K562 (cell line): ENCODE data around the gene ELMO1. TPM values are rescaled to one million over a fixed set of nuclear protein-coding genes. Genes with fewer than 3 reads are reported as not detected.

Experiments
- ATAC-seq: fragments of 200-7000 bp; cut with Tn5 transposase; 3 replicates; pipeline ENCODE4 v1.9.1; 2020; ENCODE audit warnings: moderate library complexity
- BruUV-seq: library from RNA; stranded (reverse); fragments of 400-500 nt; replicated peaks from 2 replicates; lab custom pipeline; 2021; lab: Mats Ljungman, UMichigan
- CTCF ChIA-PET: fragments of 300-600 bp; formaldehyde crosslinking; extraction: SDS; loops from one replicate; lab custom pipeline; 2021; ENCODE audit warnings: low intra/inter-chr PET ratio; lab: Yijun Ruan, JAX
- POLR2A ChIA-PET: fragments of 300-600, 350-650 bp; sonication (Branson Sonifier 250); formaldehyde crosslinking; extraction: SDS; loops from one replicate; lab custom pipeline; 2021; ENCODE audit warnings: antibody characterized with exemption, inconsistent platforms; lab: Yijun Ruan, JAX
- DNase-seq, 4 experiments: peaks; one replicate each; pipeline versions ENCODE4 v3.0.0 to v3.0.0-alpha.2; 2011 to 2018; ENCODE audit warnings: low spot score in 3 of 4, mixed read lengths in 3 of 4; ENCODE audit errors: extremely low read depth in 1 of 4
- FAIRE-seq: peaks from 2 replicates; lab custom pipeline; 2011; peaks lifted over from hg19 to GRCh38; lab: Jason Lieb, UNC
- H2AFZ ChIP-seq: 2 replicates; pipeline ENCODE4 v1.6.0; 2011; ENCODE audit warnings: low read depth, low read length, control low read depth, inconsistent platforms
- H3K27ac ChIP-seq: fragments of 200-600 bp; 3 replicates; pipeline ENCODE4 v1.8.0; 2011; ENCODE audit warnings: low read depth, mild to moderate bottlenecking, control low read depth, inconsistent platforms, low read length, moderate library complexity, mixed read lengths; ENCODE audit errors: extremely low read depth
- H3K27me3 ChIP-seq, 2 experiments: fragments of 300-600 bp in 1 of 2; 2 replicates in 1 of 2; 3 replicates in 1 of 2; pipeline versions ENCODE4 v1.6.0 to v1.8.0; 2011; ENCODE audit warnings: inconsistent platforms in 2 of 2, low read length in 2 of 2, mild to moderate bottlenecking in 1 of 2, mixed read lengths in 1 of 2, moderate library complexity in 1 of 2; ENCODE audit not compliant: control insufficient read depth in 2 of 2, insufficient read depth in 2 of 2
- H3K36me3 ChIP-seq: fragments of 300-600 bp; 3 replicates; pipeline ENCODE4 v1.8.0; 2011; ENCODE audit warnings: mild to moderate bottlenecking, low read length, inconsistent platforms; ENCODE audit not compliant: control insufficient read depth, insufficient read depth
- H3K4me1 ChIP-seq, 2 experiments: fragments of 200-600 bp in 1 of 2; replicated peaks in 1 of 2; 2 replicates in 1 of 2; 3 replicates in 1 of 2; pipeline versions ENCODE4 v1.5.1 to v1.8.0; 2011; ENCODE audit warnings: inconsistent platforms in 2 of 2, low read length in 2 of 2, mild to moderate bottlenecking in 1 of 2, mixed read lengths in 1 of 2, moderate library complexity in 1 of 2; ENCODE audit not compliant: control insufficient read depth in 2 of 2, insufficient read depth in 2 of 2
- H3K4me2 ChIP-seq: 2 replicates; pipeline ENCODE4 v1.6.1; 2011; ENCODE audit warnings: low read length, control low read depth, inconsistent platforms, mixed read lengths; ENCODE audit not compliant: insufficient read depth
- H3K4me3 ChIP-seq: fragments of 200-600 bp; sonication (generic), shearing (Covaris generic); 2 replicates; pipeline ENCODE4 v1.5.1; 2016; ENCODE audit warnings: control low read depth, inconsistent platforms
- H3K79me2 ChIP-seq: fragments of 200-600 bp; 3 replicates; pipeline ENCODE4 v1.8.0; 2011; ENCODE audit warnings: low read length, inconsistent platforms; ENCODE audit not compliant: control insufficient read depth, insufficient read depth
- H3K9ac ChIP-seq, 2 experiments: 2 replicates each; pipeline versions ENCODE4 v1.6.0 to v1.6.1; 2011; ENCODE audit warnings: low read depth in 2 of 2, low read length in 2 of 2, control low read depth in 1 of 2, inconsistent platforms in 1 of 2, mild to moderate bottlenecking in 1 of 2, mixed read lengths in 1 of 2; ENCODE audit not compliant: insufficient read depth in 1 of 2
- H3K9me1 ChIP-seq: one replicate; pipeline ENCODE4 v1.6.0; 2011; ENCODE audit warnings: inconsistent platforms, mild to moderate bottlenecking, low read length, moderate library complexity; ENCODE audit not compliant: control insufficient read depth, insufficient read depth
- H3K9me3 ChIP-seq: replicated peaks from 2 replicates; pipeline ENCODE4 v1.5.1; 2011; ENCODE audit warnings: low read depth, low read length, inconsistent platforms; ENCODE audit not compliant: control insufficient read depth, insufficient read depth
- H4K20me1 ChIP-seq: replicated peaks from 2 replicates; pipeline ENCODE4 v1.6.1; 2011; ENCODE audit warnings: low read length, inconsistent platforms, mixed read lengths; ENCODE audit not compliant: control insufficient read depth, insufficient read depth
- FOSL1 ChIP-seq: fragments of 200-800 bp; sonication (Bioruptor generic); conservative IDR thresholded peaks from 2 replicates; pipeline ENCODE4 v1.6.1; 2016; ENCODE audit warnings: missing genetic modification characterization, missing compliant biosample characterization
- HDAC2 ChIP-seq: fragments of 450-650 bp; IDR thresholded peaks from 2 replicates; pipeline ENCODE4 v1.6.1; 2016; ENCODE audit warnings: mild to moderate bottlenecking
- NCOA4 ChIP-seq: fragments of 450-650 bp; IDR thresholded peaks from 2 replicates; pipeline ENCODE4 v1.6.1; 2018; ENCODE audit warnings: mild to moderate bottlenecking; ENCODE audit not compliant: partially characterized antibody
- NR2F6 ChIP-seq: fragments of 450-650 bp; formaldehyde crosslinking; IDR thresholded peaks from 2 replicates; pipeline ENCODE4 v1.4.0; 2020; ENCODE audit warnings: mild to moderate bottlenecking
- POLR2AphosphoS2 ChIP-seq: IDR thresholded peaks from 2 replicates; pipeline ENCODE4 v1.6.1; 2012; ENCODE audit warnings: low read length, improper control_type of control experiment
- SP2 ChIP-seq: IDR thresholded peaks from 2 replicates; pipeline ENCODE4 v1.6.1; 2011; ENCODE audit warnings: mild to moderate bottlenecking, low read depth, low read length, moderate library complexity; ENCODE audit not compliant: poor library complexity, severe bottlenecking; ENCODE audit errors: extremely low read depth
- ZNF232 ChIP-seq: sonication (generic); formaldehyde crosslinking; IDR thresholded peaks from 2 replicates; pipeline ENCODE4 v1.8.0; 2022; ENCODE audit warnings: mild to moderate bottlenecking, missing genetic modification reagents
- WGBS: fragments of 100-300 bp; shearing (Covaris generic); methylation state at CpG from one replicate; pipeline ENCODE4 v1.1.6; 2016; ENCODE audit warnings: low coverage, mixed read lengths; ENCODE audit not compliant: insufficient coverage; ENCODE audit errors: missing lambda C conversion rate; 5-methylcytosine and 5-hydroxymethylcytosine counted together
- in situ Hi-C: fragments of 300-500 bp; cut with MboI; formaldehyde crosslinking; loops from 4 replicates; pipeline ENCODE4 v1.15.0; 2018; ENCODE audit warnings: inconsistent platforms, mixed read lengths
- intact Hi-C: fragments of 100-400 bp; cut with micrococcal nuclease; formaldehyde crosslinking; loops from 2 replicates; pipeline ENCODE4 v1.14.2; 2022
- polyA plus RNA-seq, 8 experiments: library from polyadenylated mRNA; depleted of rRNA in 4 of 8; stranded (reverse) in 5 of 8; unstranded in 3 of 8; fragments of >200 nt; fragmentation: Nextera tagmentation in 2 of 8; fragmentation: Illumina TruSeq in 1 of 8; extraction: Ambion mirVana in 2 of 8; extraction: Trizol in 1 of 8; gene quantifications; 2 replicates each; pipeline versions ENCODE4 v1.2.1 to v1.2.3, GENCODE V29; 2011 to 2014; ENCODE audit warnings: inconsistent platforms in 1 of 8, missing spikeins in 1 of 8
- total RNA-seq, 7 experiments: library from RNA; depleted of rRNA in 6 of 7; stranded (reverse); fragments of >200 nt in 6 of 7; fragmentation: Illumina TruSeq in 2 of 7; extraction: Trizol in 2 of 7; gene quantifications; 2 replicates each; pipeline versions ENCODE4 v1.2.1 to v1.2.3, GENCODE V29; 2011 to 2021; ENCODE audit warnings: low replicate concordance in 1 of 7
- TF ChIP-seq, protein P1 (sequence below): sonication (generic); formaldehyde crosslinking; IDR thresholded peaks from 2 replicates; pipeline ENCODE4 v1.8.0; 2023; ENCODE audit warnings: missing genetic modification reagents, mild to moderate bottlenecking, borderline replicate concordance
- TF ChIP-seq, protein P2 (sequence below), 2 experiments: fragments of 450-650 bp; IDR thresholded peaks; 2 replicates each; pipeline ENCODE4 v1.6.1; 2016

ELMO1 gene
- total and polyA plus RNA-seq, 9 of the 15 experiments (the other 6 are each of a cell fraction or from before 2014, with no cell fraction given), result 0.36 to 7.2 (median 3.6) TPM

DNA sequence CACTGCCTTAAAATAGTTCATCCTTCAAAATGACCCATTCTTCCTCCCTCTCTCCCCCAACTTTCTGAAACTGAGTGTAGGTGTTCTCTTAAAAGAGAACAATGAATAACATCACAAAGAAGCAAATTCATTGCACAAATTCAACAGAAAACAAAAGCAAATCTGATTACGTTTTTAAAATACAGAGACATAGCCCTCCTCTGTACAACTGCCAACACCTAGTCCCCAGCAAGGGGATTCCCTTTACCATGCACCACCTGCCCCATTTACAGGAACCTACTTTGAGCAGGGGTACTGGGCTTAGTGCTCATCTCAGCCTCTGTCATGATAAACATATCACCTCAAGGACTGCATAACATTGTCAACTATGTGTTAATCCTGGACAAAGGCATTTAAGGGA, 421.6 kb downstream of the ELMO1 start:
- DNase-seq, result no peak
- CTCF ChIA-PET, result no interaction called here
- intact Hi-C loops, result no loop called here

More for the DNA sequence above, 421.6 kb downstream of the ELMO1 start:
- Histone ChIP-seq H3K4me3 (no peak overlapping the region), H3K27me3 (no peaks in the 10 kb centered on the region), H3K9me1 (no peaks in the 10 kb centered on the region), H3K4me2 (no peak overlapping the region), H2AFZ (no peak overlapping the region), H3K9me3 (no peaks in the 10 kb centered on the region), H3K9ac (no peak overlapping the region), H3K79me2 (no peaks in the 10 kb centered on the region), H4K20me1 (no peaks in the 10 kb centered on the region), H3K36me3 (no peaks in the 10 kb centered on the region)
- POLR2A ChIA-PET, result no interaction called here
- ATAC-seq (no peak), FAIRE-seq (no peak)
- no TSS peak for BruUV-seq
- TF ChIP-seq, protein P1, sequence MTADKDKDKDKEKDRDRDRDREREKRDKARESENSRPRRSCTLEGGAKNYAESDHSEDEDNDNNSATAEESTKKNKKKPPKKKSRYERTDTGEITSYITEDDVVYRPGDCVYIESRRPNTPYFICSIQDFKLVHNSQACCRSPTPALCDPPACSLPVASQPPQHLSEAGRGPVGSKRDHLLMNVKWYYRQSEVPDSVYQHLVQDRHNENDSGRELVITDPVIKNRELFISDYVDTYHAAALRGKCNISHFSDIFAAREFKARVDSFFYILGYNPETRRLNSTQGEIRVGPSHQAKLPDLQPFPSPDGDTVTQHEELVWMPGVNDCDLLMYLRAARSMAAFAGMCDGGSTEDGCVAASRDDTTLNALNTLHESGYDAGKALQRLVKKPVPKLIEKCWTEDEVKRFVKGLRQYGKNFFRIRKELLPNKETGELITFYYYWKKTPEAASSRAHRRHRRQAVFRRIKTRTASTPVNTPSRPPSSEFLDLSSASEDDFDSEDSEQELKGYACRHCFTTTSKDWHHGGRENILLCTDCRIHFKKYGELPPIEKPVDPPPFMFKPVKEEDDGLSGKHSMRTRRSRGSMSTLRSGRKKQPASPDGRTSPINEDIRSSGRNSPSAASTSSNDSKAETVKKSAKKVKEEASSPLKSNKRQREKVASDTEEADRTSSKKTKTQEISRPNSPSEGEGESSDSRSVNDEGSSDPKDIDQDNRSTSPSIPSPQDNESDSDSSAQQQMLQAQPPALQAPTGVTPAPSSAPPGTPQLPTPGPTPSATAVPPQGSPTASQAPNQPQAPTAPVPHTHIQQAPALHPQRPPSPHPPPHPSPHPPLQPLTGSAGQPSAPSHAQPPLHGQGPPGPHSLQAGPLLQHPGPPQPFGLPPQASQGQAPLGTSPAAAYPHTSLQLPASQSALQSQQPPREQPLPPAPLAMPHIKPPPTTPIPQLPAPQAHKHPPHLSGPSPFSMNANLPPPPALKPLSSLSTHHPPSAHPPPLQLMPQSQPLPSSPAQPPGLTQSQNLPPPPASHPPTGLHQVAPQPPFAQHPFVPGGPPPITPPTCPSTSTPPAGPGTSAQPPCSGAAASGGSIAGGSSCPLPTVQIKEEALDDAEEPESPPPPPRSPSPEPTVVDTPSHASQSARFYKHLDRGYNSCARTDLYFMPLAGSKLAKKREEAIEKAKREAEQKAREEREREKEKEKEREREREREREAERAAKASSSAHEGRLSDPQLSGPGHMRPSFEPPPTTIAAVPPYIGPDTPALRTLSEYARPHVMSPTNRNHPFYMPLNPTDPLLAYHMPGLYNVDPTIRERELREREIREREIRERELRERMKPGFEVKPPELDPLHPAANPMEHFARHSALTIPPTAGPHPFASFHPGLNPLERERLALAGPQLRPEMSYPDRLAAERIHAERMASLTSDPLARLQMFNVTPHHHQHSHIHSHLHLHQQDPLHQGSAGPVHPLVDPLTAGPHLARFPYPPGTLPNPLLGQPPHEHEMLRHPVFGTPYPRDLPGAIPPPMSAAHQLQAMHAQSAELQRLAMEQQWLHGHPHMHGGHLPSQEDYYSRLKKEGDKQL, result no peak
- TF ChIP-seq POLR2AphosphoS2 (no peak), NCOA4 (no peak), FOSL1 (no peak), HDAC2 (no peak), SP2 (no peak), NR2F6 (CRISPR knock-in tag) (no peak), ZNF232 (no peak)
- TF ChIP-seq, protein P2, sequence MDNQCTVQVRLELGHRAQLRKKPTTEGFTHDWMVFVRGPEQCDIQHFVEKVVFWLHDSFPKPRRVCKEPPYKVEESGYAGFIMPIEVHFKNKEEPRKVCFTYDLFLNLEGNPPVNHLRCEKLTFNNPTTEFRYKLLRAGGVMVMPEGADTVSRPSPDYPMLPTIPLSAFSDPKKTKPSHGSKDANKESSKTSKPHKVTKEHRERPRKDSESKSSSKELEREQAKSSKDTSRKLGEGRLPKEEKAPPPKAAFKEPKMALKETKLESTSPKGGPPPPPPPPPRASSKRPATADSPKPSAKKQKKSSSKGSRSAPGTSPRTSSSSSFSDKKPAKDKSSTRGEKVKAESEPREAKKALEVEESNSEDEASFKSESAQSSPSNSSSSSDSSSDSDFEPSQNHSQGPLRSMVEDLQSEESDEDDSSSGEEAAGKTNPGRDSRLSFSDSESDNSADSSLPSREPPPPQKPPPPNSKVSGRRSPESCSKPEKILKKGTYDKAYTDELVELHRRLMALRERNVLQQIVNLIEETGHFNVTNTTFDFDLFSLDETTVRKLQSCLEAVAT (IDR thresholded peaks at IDR 0.05), result no peak
- TF ChIP-seq, all 486 proteins: peak for 0
- Histone ChIP-seq H3K4me1 (peaks cover 0 to 1% of the 10 kb centered on the region in 2 experiments; a peak in 1 of 5 replicates), H3K27ac (no peak overlapping the region)
- in situ Hi-C loops, result no loop called here
- WGBS, result 6% methylated on average over 1 of the region's 1 CpG
